ENCODE results near the gene TMEM212.
"Not testable (repeated sequence)": the region's sequence is repeated elsewhere in the genome, so short reads cannot be mapped to it uniquely, and the experiment has no call there.

TMEM212 gene

GRCh38 chr3:171813278-171813896, 29.8 kb upstream of the TMEM212 start:
- DNase-seq (ENCODE audit: low spot score) = no peak

DNA sequence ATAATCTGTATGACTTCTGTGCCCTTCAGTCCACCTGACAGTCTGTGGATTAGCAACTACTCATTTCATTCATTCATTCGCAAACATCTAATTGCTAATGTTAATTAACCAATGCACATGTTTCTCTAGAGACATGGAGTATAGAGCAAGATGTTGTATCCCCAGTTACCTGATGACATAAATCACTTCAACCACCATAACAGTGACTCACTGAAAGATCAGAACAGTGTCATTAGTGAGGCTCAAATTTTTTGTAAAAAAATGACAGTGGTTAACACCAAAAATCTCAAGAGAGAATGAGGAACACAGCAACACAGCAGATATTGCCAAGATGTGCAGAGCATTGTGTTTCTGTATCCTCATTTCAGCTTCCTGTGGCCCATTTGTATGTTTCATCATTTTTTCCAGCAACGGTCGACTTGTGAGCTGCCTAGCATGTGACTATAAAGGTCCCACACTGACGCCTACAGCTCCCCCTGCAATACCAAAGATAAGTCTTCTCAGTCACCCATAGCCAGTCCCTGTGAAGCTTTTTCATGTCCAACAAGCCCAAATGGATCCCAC, 29.2 kb upstream of the TMEM212 start:
- DNase-seq (ENCODE audit: low spot score) = peak; percentile 19

GRCh38 chr3:171814662-171815061, 28.5 kb upstream of the TMEM212 start:
- DNase-seq (ENCODE audit: low spot score) = not testable (repeated sequence)

DNA sequence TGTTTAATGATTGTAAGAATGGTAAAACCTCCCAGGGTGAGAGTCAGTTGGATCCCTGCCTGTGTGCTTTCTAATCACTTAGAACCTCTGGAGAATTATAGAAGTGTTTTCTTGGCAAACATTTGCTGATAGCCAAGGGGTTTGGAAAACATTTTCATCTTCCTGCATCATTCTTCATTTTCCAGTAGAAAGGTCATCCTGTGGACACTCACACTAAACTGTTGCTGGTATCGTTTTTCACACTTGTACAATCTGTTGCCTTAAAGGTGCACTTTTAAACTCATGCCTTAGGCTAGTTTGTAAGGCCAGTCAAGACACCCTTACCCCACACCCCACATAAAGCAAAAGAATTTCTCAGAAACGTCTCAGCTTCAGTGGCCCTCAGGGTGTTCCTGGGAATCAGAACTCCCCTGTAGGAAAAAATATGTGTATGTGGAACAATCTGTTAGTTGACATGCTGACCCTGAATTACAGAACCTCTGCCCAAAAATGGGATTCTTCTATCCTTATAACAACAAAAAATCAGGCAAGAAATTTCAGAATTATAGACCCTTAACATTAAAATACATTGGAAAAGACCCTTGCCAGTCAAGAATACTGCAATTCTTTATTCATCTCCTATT, 27.1 kb upstream of the TMEM212 start:
- no peak for DNase-seq (ENCODE audit: low spot score)

DNA sequence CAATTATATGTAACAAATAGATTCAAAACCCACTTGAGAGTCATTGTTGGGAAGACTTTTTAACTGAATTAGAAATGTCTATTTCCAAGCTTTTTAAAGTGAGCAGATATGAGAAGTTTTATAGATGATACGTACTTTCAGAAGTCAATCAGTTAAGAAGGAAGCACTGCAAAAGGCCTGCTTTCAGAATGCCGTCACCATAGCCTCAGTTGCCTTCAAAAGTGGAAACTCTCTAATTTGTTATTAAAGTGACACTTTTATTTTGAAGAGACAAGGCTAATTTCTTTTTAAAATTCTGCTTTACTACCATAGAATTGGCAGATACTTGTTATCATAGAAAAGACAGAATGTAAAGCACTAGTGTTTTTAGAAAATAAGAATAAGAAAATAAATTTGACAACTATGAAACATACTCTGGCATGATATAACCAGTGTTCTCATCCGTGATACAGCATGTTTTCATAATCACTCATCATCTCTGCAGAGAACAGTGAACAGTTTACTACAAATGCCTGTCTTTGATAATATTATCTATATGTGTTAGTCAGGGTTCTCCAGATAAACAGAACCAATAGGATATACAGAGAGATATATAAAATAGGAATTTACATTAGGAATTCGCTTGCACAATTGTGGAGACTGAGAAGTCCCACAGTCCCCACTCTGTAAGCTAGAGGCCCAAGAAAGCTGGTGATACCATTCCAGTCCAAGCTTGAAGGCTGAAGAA, 25.9 kb upstream of the TMEM212 start:
- DNase-seq (ENCODE audit: low spot score) = no peak

DNA sequence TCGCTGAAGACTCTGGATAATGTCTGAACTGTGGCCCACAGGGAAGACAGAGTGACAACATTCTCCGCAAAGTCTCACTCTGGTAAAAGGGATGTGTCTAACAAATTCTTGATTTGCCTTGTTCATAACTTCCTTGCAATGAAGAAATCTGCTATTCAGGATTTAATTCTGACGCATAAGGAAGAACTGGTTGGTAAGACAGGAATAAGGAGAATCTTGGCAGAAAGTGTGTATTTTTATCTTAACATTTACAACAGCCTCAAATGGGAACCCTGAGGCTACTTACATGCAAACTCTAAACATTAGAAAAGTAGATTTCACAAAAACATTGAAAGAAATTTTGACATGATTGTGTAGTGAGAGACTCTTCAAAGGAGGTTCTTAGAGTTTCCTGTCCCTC, 22.1 kb upstream of the TMEM212 start:
- no peak for DNase-seq (ENCODE audit: low spot score)

DNA sequence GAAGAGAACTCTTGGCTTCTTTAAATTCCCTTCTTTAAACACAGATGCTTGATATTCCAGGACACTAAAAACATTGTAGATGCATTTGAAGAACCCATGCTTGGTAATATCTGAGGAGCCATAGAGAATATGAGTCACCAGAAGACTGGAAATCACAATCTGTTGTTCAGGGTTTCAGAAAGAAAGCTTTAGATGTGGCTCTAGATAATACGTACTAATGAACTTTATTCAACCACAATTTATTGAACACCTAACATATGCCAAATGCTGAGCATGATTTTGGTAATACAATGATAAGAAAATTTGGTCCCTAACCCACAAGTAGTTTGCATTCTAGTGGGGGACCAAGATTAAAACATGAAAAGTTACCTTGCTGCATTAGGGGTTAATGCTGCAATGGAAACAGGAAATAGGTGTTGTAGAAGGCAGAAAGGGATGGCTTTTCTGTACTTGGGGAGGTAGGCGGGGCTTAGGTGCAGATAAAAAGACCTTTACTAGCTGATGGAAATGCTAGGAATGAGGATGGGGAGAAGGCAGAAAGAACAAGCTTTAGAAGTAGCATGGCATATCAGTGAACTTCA, 21.3 kb upstream of the TMEM212 start:
- DNase-seq (ENCODE audit: low spot score) = no peak

- no peak for DNase-seq (ENCODE audit: low spot score)
Measured at GRCh38 chr3:171822431-171823106, 20.6 kb upstream of the TMEM212 start.

- DNase-seq (ENCODE audit: low spot score) = no peak
Measured at GRCh38 chr3:171824116-171824515, 19.0 kb upstream of the TMEM212 start.

GRCh38 chr3:171824824-171825221, 18.3 kb upstream of the TMEM212 start:
- no peak for DNase-seq (ENCODE audit: low spot score)

- DNase-seq (ENCODE audit: low spot score) = no peak
Measured at GRCh38 chr3:171825222-171825828, 17.8 kb upstream of the TMEM212 start.

DNA sequence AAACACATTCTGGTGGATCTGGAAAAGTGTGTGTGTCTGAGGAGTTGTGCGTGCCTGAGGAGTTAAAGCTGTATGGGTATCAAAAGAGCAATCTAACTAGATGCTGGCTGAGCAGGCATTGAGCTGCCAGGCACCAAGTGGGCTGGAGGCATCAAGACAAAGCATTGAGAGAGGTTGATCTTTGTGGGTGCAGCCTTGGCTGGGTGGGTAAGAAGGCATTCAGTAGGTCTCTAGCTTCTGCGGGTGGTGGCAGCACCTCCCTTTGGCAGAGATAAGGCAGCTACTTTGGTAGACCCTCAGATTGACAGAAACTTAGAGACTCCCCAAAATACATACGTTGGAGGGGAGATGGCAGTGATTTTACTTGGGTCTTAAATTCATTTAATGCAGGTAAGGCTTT, 15.8 kb upstream of the TMEM212 start:
- DNase-seq (ENCODE audit: low spot score) = no peak

DNA sequence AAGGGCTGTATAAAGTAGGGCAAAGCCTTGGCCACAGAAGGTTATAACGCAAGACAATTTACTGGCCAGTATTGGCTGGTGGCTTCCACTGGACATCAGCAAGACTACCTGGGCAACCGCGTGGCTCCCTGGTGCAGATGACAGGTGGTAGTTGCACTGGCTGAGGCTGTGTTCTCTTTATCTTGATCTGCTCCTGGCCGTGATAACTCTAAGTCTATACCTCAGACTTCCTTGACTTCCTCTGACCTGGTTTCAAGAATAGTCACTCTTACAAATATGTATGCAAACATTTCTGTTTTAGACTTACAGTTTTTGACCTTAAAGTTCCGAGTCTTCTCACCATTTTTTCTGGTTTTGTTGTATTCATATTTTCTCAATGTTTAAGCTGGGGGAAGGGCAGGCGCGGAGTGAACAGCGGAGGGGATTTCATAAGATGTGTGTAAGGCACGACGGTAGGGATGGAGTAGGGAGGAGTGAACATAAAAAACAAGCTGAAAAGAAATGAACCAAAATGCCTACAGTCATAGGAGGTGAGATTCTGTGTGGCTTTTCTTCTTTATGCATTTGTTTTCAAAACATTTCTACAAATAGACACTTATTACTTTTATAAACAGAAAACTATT, 15.2 kb upstream of the TMEM212 start:
- no peak for DNase-seq (ENCODE audit: low spot score)

DNA sequence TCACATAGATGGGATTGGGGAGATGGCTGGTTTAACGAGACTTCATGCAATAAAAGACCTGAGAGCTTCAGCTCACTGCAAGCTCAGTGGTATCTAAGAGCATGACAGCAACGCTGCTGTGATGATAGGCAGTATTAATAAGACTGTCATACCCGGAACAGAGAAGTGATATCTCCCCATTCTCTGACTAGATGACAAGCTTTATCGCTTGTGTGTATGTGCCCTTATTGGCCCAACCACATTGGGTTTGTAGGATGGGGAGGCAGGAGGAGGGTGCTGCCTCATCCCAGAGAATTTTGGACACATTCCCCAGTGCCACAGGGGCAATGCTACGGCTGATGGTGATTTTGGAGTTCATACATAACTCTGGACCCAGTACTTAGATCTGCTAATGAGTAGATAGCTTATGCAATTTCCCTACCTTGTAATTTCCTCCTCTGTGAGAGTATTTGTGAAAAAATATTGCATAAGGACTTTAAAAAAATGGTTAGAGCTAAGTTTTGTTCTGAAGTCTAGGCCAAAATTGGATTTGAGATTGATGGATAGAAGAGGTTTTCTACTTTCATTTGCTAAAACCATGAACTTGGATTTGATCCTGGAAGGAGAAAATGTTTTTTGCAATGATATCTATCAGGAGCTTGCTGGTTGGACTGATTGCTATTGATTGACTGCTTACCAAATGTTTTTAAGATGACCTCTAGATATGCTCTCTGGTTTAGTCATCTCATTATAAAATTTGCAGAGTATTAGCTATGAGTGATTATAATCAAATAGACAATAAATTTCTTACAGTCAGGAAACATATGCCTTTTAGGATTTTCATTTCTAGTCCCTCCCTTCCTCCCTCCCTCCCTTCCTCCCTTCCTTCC, 14.0 kb upstream of the TMEM212 start:
- DNase-seq (ENCODE audit: low spot score) = no peak

DNA sequence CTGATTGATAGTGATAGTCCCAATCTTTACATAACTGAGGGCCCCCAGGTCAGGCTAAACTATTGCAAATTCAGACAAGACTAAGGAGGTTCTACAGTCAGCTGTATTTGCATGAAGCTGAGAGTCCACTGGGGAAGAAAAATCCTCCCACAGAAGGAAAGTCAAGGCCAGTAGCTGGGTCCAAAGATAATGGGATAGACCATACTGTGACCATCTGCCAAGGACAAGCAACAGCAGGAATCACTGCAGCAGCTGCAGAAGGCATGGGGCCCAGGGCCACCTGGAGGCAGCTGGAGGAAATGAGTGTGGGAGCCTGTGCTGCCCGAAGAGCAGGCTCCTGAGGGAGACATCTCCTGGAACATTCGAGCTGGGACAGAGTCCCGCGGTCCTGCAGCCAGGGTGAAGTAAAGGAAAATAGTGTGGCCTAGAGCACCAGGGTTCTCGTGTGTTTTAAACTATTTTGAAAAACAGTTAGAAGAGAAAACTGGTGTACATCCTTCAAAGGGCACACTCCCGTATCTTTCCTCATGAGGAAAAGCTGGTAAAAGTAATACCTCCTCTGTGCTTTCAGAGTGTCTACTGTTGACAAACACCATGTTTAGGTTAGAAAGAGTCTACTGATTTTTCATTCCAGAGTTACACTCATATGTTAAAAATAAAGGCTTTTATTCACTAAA, 13.2 kb upstream of the TMEM212 start:
- no peak for DNase-seq (ENCODE audit: low spot score)

- DNase-seq (ENCODE audit: low spot score) = no peak
Measured at GRCh38 chr3:171830518-171830875, 12.7 kb upstream of the TMEM212 start.

DNA sequence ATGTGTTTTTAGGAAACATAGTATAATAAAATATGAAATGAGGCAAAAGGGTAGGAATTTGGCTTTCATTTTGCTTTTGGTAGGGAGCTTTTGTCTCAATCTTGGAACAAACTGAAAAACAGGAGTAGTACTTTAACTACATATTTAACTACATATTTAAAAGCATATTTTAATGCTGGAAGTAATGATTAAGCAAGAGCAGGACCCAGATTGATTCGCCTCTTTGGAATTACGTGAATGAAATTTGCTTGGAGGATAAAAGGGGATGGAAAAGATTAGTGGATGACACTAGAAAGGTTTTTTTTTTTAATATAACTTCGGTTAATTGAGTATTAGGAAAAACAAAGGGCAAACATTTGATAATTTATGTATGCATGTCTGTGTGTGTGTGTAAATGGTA, 11.2 kb upstream of the TMEM212 start:
- no peak for DNase-seq (ENCODE audit: low spot score)

GRCh38 chr3:171832989-171833388, 10.2 kb upstream of the TMEM212 start:
- no peak for DNase-seq (ENCODE audit: low spot score)

GRCh38 chr3:171833789-171834460, 9.2 kb upstream of the TMEM212 start:
- DNase-seq (ENCODE audit: low spot score) = no peak
